Esophagus muscularis mucosa (tissue), 4 donors: ENCODE results near the gene TLX2. TPM values are rescaled to one million over a fixed set of nuclear protein-coding genes. Genes with fewer than 3 reads are reported as not detected.

Source experiments
- DNase-seq: peaks from one replicate; pipeline ENCODE4 v3.0.0-alpha.2; 2017; ENCODE audit errors: extremely low spot score
- H3K27ac ChIP-seq, 4 donors: fragments of 200-600 bp; sonication (generic); replicated peaks in 1 of 4; 1 replicate in 3 of 4; 2 replicates in 1 of 4; pipeline ENCODE4 v1.5.1; 2016 to 2019; ENCODE audit warnings: mild to moderate bottlenecking in 1 of 4
- H3K27me3 ChIP-seq, 4 donors: fragments of 200-600 bp; sonication (generic); one replicate each; pipeline versions ENCODE4 v1.5.1 to v1.6.0; 2016 to 2019
- H3K36me3 ChIP-seq, 4 donors: fragments of 200-600 bp; sonication (generic); one replicate each; pipeline ENCODE4 v1.5.1; 2016 to 2019
- H3K4me1 ChIP-seq, 4 donors: fragments of 200-600 bp; sonication (generic); one replicate each; pipeline ENCODE4 v1.5.1; 2016 to 2019
- H3K4me3 ChIP-seq, 4 donors: fragments of 200-600 bp; sonication (generic); 1 replicate in 2 of 4; 2 replicates in 2 of 4; pipeline ENCODE4 v1.5.1; 2016 to 2019; ENCODE audit warnings: mild to moderate bottlenecking in 4 of 4, moderate library complexity in 1 of 4
- H3K9me3 ChIP-seq, 4 donors: fragments of 200-600 bp; sonication (generic); 1 replicate in 3 of 4; 2 replicates in 1 of 4; pipeline ENCODE4 v1.5.1; 2016 to 2019
- EP300 ChIP-seq: sonication (generic); formaldehyde crosslinking; IDR thresholded peaks from one replicate; pipeline ENCODE4 v1.6.1; 2017; ENCODE audit warnings: antibody characterized with exemption
- POLR2A ChIP-seq: fragments of 450-650 bp; IDR thresholded peaks from one replicate; pipeline ENCODE4 v1.6.1; 2017; ENCODE audit warnings: antibody characterized with exemption, moderate library complexity, mild to moderate bottlenecking, low read depth
- POLR2AphosphoS5 ChIP-seq, 2 donors: sonication (generic); formaldehyde crosslinking; IDR thresholded peaks; one replicate each; pipeline ENCODE4 v1.6.1; 2017; ENCODE audit warnings: antibody characterized with exemption in 2 of 2
- WGBS: methylation state at CpG from one replicate; pipeline ENCODE4 v1.1.5; 2018; 5-methylcytosine and 5-hydroxymethylcytosine counted together
- intact Hi-C: fragments of 100-400 bp; cut with DNase I; formaldehyde crosslinking; loops from one replicate; pipeline ENCODE4 v1.15.1; 2023
- total RNA-seq, 4 donors: library from RNA; depleted of rRNA; stranded (reverse); fragments of >200 nt; gene quantifications; one replicate each; pipeline versions ENCODE4 v1.1.0 to v1.2.1, GENCODE V29; 2016
- TF ChIP-seq, protein P1 (sequence below), 3 experiments: fragments of 200-600 bp in 2 of 3; fragments of 450-650 bp in 1 of 3; sonication (generic) in 2 of 3; IDR thresholded peaks; one replicate each; pipeline ENCODE4 v1.5.1; 2017 to 2019; ENCODE audit warnings: antibody characterized with exemption in 3 of 3, mild to moderate bottlenecking in 2 of 3, moderate library complexity in 1 of 3

TLX2 gene
- total RNA-seq, 4 donors from 2014 or later: 0.42 to 0.99 (median 0.84) TPM; not detected in 1

DNA sequence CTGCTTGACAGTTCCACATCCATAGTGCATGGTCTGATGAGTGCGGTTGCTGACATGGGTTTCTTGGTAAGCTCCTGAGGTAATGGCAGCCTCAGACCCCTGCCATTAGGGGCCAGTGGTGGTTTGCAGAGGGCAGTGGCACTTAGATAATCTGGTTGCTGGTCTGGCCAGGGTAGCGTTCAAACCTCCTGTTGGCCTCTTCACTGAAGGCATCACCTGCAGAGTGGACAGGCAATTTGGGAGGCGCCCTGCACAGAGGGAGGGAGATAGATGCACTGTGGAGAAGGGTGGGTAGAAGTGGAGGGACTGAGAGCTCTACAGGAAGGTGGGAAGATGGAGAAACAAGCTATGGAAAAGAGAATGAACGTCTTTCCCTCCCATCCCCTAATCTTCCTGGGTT is 19.2 kb downstream of the TLX2 start:
- Histone ChIP-seq H3K36me3 (peaks cover 7 to 23% (median 19%) of the 10 kb centered on the region in 4 donors), H3K4me1 (peaks cover 15 to 27% (median 23%) of the 10 kb centered on the region in 4 donors), H3K9me3 (no peaks in the 10 kb centered on the region), H3K4me3 (no peak overlapping the region), H3K27me3 (no peaks in the 10 kb centered on the region), H3K27ac (no peak overlapping the region)
- TF ChIP-seq POLR2A (no peak), EP300 (no peak), POLR2AphosphoS5 (IDR thresholded peaks at IDR 0.05) (no peak)
- TF ChIP-seq, protein P1, sequence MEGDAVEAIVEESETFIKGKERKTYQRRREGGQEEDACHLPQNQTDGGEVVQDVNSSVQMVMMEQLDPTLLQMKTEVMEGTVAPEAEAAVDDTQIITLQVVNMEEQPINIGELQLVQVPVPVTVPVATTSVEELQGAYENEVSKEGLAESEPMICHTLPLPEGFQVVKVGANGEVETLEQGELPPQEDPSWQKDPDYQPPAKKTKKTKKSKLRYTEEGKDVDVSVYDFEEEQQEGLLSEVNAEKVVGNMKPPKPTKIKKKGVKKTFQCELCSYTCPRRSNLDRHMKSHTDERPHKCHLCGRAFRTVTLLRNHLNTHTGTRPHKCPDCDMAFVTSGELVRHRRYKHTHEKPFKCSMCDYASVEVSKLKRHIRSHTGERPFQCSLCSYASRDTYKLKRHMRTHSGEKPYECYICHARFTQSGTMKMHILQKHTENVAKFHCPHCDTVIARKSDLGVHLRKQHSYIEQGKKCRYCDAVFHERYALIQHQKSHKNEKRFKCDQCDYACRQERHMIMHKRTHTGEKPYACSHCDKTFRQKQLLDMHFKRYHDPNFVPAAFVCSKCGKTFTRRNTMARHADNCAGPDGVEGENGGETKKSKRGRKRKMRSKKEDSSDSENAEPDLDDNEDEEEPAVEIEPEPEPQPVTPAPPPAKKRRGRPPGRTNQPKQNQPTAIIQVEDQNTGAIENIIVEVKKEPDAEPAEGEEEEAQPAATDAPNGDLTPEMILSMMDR (IDR thresholded peaks at IDR 0.05): no peak
- no peak for DNase-seq
- intact Hi-C loops: no loop called here
- WGBS: 87% methylated on average over 4 of the region's 4 CpGs

GRCh38 chr2:74534411-74534810 is 20.2 kb downstream of the TLX2 start:
- Histone ChIP-seq H3K9me3 (no peaks in the 10 kb centered on the region), H3K4me3 (no peak overlapping the region), H3K36me3 (peaks cover 7 to 23% (median 19%) of the 10 kb centered on the region in 4 donors), H3K27me3 (peaks cover 0 to 6% (median 0%) of the 10 kb centered on the region in 4 donors), H3K27ac (no peak overlapping the region), H3K4me1 (peaks cover 10 to 21% (median 17%) of the 10 kb centered on the region in 4 donors)
- WGBS: 81% methylated on average over 12 of the region's 12 CpGs
- no peak for TF ChIP-seq POLR2AphosphoS5 (IDR thresholded peaks at IDR 0.05)
- TF ChIP-seq, protein P1 (IDR thresholded peaks at IDR 0.05): no peak
- DNase-seq: no peak
- intact Hi-C loops: no loop called here

- DNase-seq: no peak
- Histone ChIP-seq H3K36me3 (peaks cover 7 to 23% (median 19%) of the 10 kb centered on the region in 4 donors), H3K4me3 (no peak overlapping the region), H3K9me3 (no peaks in the 10 kb centered on the region), H3K27ac (no peak overlapping the region), H3K4me1 (peaks cover 10 to 23% (median 15%) of the 10 kb centered on the region in 4 donors), H3K27me3 (peaks cover 0 to 6% (median 0%) of the 10 kb centered on the region in 4 donors)
- intact Hi-C loops: no loop called here
- no peak for TF ChIP-seq EP300
- WGBS: 89% methylated on average over 8 of the region's 10 CpGs
Measured at GRCh38 chr2:74535440-74535965, 21.3 kb downstream of the TLX2 start.

DNA sequence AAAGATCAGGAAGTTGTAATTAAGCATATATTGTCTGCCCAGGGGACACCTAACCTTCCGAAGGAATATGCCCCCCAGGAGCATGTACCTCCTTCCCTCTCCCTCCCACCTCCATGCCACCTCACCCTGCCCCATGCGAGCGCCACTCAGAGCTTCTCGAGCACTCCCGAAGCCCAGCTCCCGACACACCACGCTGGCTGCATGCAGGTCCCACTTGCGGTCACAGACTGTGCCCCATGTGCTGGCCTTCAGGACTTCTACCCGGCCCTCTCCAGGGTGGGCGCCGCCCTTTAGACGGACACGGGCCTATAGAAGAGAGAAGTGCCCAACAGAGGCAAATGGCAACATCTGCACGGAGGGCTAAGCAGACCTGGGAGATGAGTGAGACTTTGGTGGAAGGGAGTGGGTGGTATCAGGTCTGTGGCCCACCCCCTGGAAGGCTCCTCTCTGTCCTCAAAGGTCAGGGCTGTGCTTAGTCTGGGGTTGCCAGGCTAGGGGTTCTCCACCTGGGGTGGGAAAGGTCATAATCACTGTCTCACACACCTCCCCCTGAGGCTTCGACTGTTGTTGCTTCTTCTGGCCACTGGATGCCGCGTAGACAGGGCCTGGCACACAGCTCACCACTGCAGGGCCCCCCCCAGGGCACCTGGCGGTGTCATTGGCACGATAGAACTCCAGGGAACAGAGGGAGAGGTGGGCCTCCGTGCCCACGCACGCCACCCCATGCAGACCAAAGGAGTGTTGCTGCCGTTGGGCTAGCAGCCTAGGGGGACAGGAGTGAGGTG is 22.1 kb downstream of the TLX2 start:
- DNase-seq: no peak
- WGBS: 88% methylated on average over 23 of the region's 23 CpGs
- no peaks in the 10 kb centered on the region for H3K9me3 ChIP-seq
- H3K4me3 ChIP-seq: no peak overlapping the region
- no peak overlapping the region for H3K27ac ChIP-seq
- TF ChIP-seq, protein P1 (IDR thresholded peaks at IDR 0.05): no peak
- TF ChIP-seq EP300 (no peak), POLR2A (no peak), POLR2AphosphoS5 (IDR thresholded peaks at IDR 0.05) (no peak)
- intact Hi-C loops: no loop called here
- H3K4me1 ChIP-seq: peaks cover 1 to 18% (median 6%) of the 10 kb centered on the region in 4 donors
- peaks cover 0 to 6% (median 0%) of the 10 kb centered on the region in 4 donors for H3K27me3 ChIP-seq
- H3K36me3 ChIP-seq: peaks cover 7 to 23% (median 19%) of the 10 kb centered on the region in 4 donors

- peaks cover 0 to 13% (median under 1%) of the 10 kb centered on the region in 4 donors for H3K4me1 ChIP-seq
- TF ChIP-seq POLR2A (no peak), EP300 (no peak), POLR2AphosphoS5 (IDR thresholded peaks at IDR 0.05) (no peak)
- TF ChIP-seq, protein P1 (IDR thresholded peaks at IDR 0.05): no peak
- H3K36me3 ChIP-seq: peaks cover 7 to 22% (median 18%) of the 10 kb centered on the region in 4 donors
- H3K27me3 ChIP-seq: peaks cover 0 to 6% (median 0%) of the 10 kb centered on the region in 4 donors
- no peak for DNase-seq
- H3K4me3 ChIP-seq: no peak overlapping the region
- H3K9me3 ChIP-seq: no peaks in the 10 kb centered on the region
- 73% methylated on average over 4 of the region's 4 CpGs for WGBS
- intact Hi-C loops: no loop called here
- H3K27ac ChIP-seq: no peak overlapping the region
Measured at GRCh38 chr2:74537140-74537539, 22.9 kb downstream of the TLX2 start.
